Peyer's patch (tissue), 4 donors: ENCODE measurements around the gene WNT1.

ENCODE experiments used
- CTCF ChIP-seq, 6 experiments: fragments of 450-650 bp in 4 of 6; fragments of 200-600 bp in 2 of 6; sonication (generic) in 1 of 6; IDR thresholded peaks; one replicate each; pipeline ENCODE4 v1.5.1; 2017 to 2019; ENCODE audit warnings: antibody characterized with exemption in 6 of 6, mild to moderate bottlenecking in 3 of 6, moderate library complexity in 1 of 6
- POLR2A ChIP-seq, 2 donors: fragments of 450-650 bp; IDR thresholded peaks; one replicate each; pipeline ENCODE4 v1.5.1; 2017; ENCODE audit warnings: antibody characterized with exemption in 2 of 2, mild to moderate bottlenecking in 2 of 2, moderate library complexity in 2 of 2

- TF ChIP-seq CTCF (IDR thresholded peaks at IDR 0.05) (no peak), POLR2A (IDR thresholded peaks at IDR 0.05) (no peak)
Observed at GRCh38 chr12:49010092-49010668, 32.1 kb downstream of the WNT1 start.
